Neuronal stem cell (in vitro differentiated cells): ENCODE results near the gene SENP2.
"Not testable (repeated sequence)": the region's sequence is repeated elsewhere in the genome, so short reads cannot be mapped to it uniquely, and the experiment has no call there.

Source experiments
- DNase-seq: peaks from one replicate; pipeline ENCODE4 v3.0.0-alpha.2; 2013; ENCODE audit warnings: low spot score
- H2AFZ ChIP-seq: one replicate; pipeline ENCODE4 v1.6.1; 2013; ENCODE audit warnings: mild to moderate bottlenecking, low read length, inconsistent platforms
- H2AK5ac ChIP-seq: 2 replicates; pipeline ENCODE4 v1.6.1; 2013; ENCODE audit warnings: low read depth, mild to moderate bottlenecking, inconsistent platforms, low read length, moderate library complexity, mixed read lengths
- H2BK120ac ChIP-seq: 2 replicates; pipeline ENCODE4 v1.6.1; 2013; ENCODE audit warnings: low read depth, mild to moderate bottlenecking, inconsistent platforms, low read length, moderate library complexity, mixed read lengths
- H2BK12ac ChIP-seq: one replicate; pipeline ENCODE4 v1.6.1; 2013; ENCODE audit warnings: low read length, inconsistent platforms
- H2BK15ac ChIP-seq: 2 replicates; pipeline ENCODE4 v1.6.1; 2013; ENCODE audit warnings: mild to moderate bottlenecking, low read length, inconsistent platforms, mixed read lengths
- H2BK5ac ChIP-seq: one replicate; pipeline ENCODE4 v1.6.1; 2013; ENCODE audit warnings: inconsistent platforms, mild to moderate bottlenecking, low read length, moderate library complexity
- H3K14ac ChIP-seq: one replicate; pipeline ENCODE4 v1.6.1; 2013; ENCODE audit warnings: low read length, inconsistent platforms
- H3K18ac ChIP-seq: 2 replicates; pipeline ENCODE4 v1.6.1; 2013; ENCODE audit warnings: low read length, inconsistent platforms
- H3K23ac ChIP-seq: 2 replicates; pipeline ENCODE4 v1.6.1; 2013; ENCODE audit warnings: low read depth, mild to moderate bottlenecking, mixed read lengths, low read length, inconsistent platforms; ENCODE audit not compliant: poor library complexity
- H3K27ac ChIP-seq: replicated peaks from 3 replicates; pipeline ENCODE4 v1.5.1; 2013; ENCODE audit warnings: low read length, inconsistent platforms
- H3K27me3 ChIP-seq, 3 experiments: 2 replicates each; pipeline ENCODE4 v1.6.1; 2013; ENCODE audit warnings: low read length in 3 of 3, mild to moderate bottlenecking in 2 of 3, inconsistent platforms in 1 of 3, low read depth in 1 of 3, mixed read lengths in 1 of 3, moderate library complexity in 1 of 3; ENCODE audit not compliant: control insufficient read depth in 3 of 3, insufficient read depth in 3 of 3
- H3K36me3 ChIP-seq, 2 donors: replicated peaks in 1 of 2; 2 replicates each; pipeline ENCODE4 v1.6.1; 2013; ENCODE audit warnings: low read length in 2 of 2; ENCODE audit not compliant: control insufficient read depth in 2 of 2, insufficient read depth in 2 of 2
- H3K4ac ChIP-seq: 2 replicates; pipeline ENCODE4 v1.6.1; 2013; ENCODE audit warnings: inconsistent platforms, mild to moderate bottlenecking, low read length, moderate library complexity
- H3K4me1 ChIP-seq, 2 donors: 1 replicate in 1 of 2; 2 replicates in 1 of 2; pipeline ENCODE4 v1.6.1; 2013; ENCODE audit warnings: low read length in 2 of 2, low read depth in 1 of 2; ENCODE audit not compliant: control insufficient read depth in 2 of 2, insufficient read depth in 1 of 2
- H3K4me2 ChIP-seq: one replicate; pipeline ENCODE4 v1.6.1; 2013; ENCODE audit warnings: mild to moderate bottlenecking, low read length, inconsistent platforms; ENCODE audit not compliant: insufficient read depth, poor library complexity, severe bottlenecking
- H3K4me3 ChIP-seq, 2 donors: 2 replicates each; pipeline ENCODE4 v1.5.1; 2013; ENCODE audit warnings: low read length in 2 of 2, mild to moderate bottlenecking in 2 of 2, inconsistent platforms in 1 of 2, moderate library complexity in 1 of 2
- H3K79me1 ChIP-seq: one replicate; pipeline ENCODE4 v1.6.1; 2013; ENCODE audit warnings: low read depth, mild to moderate bottlenecking, inconsistent platforms, low read length, moderate library complexity
- H3K9ac ChIP-seq: one replicate; pipeline ENCODE4 v1.6.1; 2013; ENCODE audit warnings: mild to moderate bottlenecking, low read depth, low read length, inconsistent platforms; ENCODE audit not compliant: poor library complexity
- H3K9me3 ChIP-seq, 2 donors: replicated peaks in 1 of 2; 2 replicates each; pipeline versions ENCODE3 to v1.6.1; 2013; ENCODE audit warnings: low read length in 2 of 2, mild to moderate bottlenecking in 2 of 2, inconsistent platforms in 1 of 2, low read depth in 1 of 2, mixed read lengths in 1 of 2, moderate library complexity in 1 of 2; ENCODE audit not compliant: control insufficient read depth in 2 of 2, insufficient read depth in 1 of 2
- H4K8ac ChIP-seq: one replicate; pipeline ENCODE4 v1.6.1; 2013; ENCODE audit warnings: low read depth, mild to moderate bottlenecking, inconsistent platforms, low read length, moderate library complexity
- H4K91ac ChIP-seq: one replicate; pipeline ENCODE4 v1.6.1; 2013; ENCODE audit warnings: low read length, low read depth, mild to moderate bottlenecking, inconsistent platforms; ENCODE audit not compliant: poor library complexity
- WGBS, 2 donors: extraction: QIAGEN DNeasy Blood & Tissue Kit; methylation state at CpG; one replicate each; pipeline ENCODE4 v1.1.7; 2013; ENCODE audit warnings: missing lambda C conversion rate in 2 of 2, mixed read lengths in 1 of 2; ENCODE audit not compliant: insufficient read length in 2 of 2, insufficient replicate concordance in 1 of 2; ENCODE audit errors: extremely low coverage in 2 of 2; 5-methylcytosine and 5-hydroxymethylcytosine counted together

SENP2 gene

DNA sequence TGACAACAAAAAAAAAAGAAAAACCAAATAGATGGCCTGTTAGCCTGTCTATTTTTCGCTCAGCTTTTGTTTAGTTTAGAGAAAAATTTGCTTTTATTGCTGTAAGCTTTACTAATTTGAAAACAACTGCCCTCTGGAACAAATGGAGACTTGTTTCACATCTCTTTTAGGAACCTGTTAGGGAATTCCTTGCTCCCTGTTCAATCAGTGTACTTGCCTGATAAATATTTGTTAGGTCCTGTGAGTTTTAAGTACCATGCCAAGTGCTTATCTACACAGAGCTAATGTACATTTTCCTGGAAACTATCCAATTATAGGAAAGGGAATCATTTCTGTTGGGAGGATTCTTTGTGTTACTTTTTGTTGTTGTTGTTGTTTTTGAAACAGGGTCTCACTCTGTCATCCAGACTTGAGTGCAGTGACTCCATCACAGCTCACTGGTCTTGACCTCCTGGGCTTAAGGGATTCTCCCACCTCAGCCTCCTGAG lies 30.2 kb upstream of the SENP2 start:
- Histone ChIP-seq H3K4ac (no peak overlapping the region), H3K14ac (no peak overlapping the region), H3K36me3 (no peaks in the 10 kb centered on the region), H2BK5ac (no peak overlapping the region), H2BK120ac (no peak overlapping the region), H3K18ac (no peak overlapping the region), H3K9me3 (no peaks in the 10 kb centered on the region), H3K4me1 (peaks cover 0 to 1% of the 10 kb centered on the region in 2 donors), H2AFZ (no peak overlapping the region), H3K9ac (no peak overlapping the region), H3K23ac (no peak overlapping the region), H2BK15ac (no peak overlapping the region), H4K91ac (no peak overlapping the region), H4K8ac (no peak overlapping the region), H3K4me2 (no peak overlapping the region), H2BK12ac (no peak overlapping the region), H3K27ac (no peak overlapping the region), H2AK5ac (no peak overlapping the region), H3K79me1 (no peaks in the 10 kb centered on the region), H3K4me3 (no peak overlapping the region), H3K27me3 (peaks cover 0 to 15% (median 0%) of the 10 kb centered on the region in 3 experiments)
- WGBS, 2 donors: no CpG with 5 or more reads among the region's 1 CpG
- no peak for DNase-seq

DNA sequence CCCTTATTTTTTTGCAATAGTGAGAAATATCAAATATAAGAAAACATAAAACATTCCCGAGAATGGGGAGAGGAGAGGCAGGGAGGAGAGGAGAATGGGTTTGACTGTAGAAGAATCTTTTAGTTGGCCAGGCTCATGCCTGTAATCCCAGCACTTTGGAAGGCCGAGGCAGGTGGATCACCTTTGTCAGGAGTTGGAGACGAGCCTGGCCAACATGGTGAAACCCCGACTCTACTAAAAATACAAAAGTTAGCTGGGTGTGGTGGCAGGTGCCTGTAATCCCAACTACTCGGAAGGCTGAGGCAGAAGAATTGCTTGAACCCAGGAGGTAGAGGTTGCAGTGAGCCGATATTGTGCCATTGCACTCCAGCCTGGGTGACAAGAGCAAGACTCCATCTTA lies 29.5 kb upstream of the SENP2 start:
- not testable (repeated sequence) for H2BK5ac ChIP-seq, DNase-seq, H2BK15ac ChIP-seq, H3K4ac ChIP-seq, H3K23ac ChIP-seq, H3K4me3 ChIP-seq, H4K8ac ChIP-seq, H3K36me3 ChIP-seq, H4K91ac ChIP-seq, H3K4me1 ChIP-seq, H3K14ac ChIP-seq, H2BK12ac ChIP-seq, H2AK5ac ChIP-seq, H3K9ac ChIP-seq, H3K79me1 ChIP-seq, H2BK120ac ChIP-seq, H3K4me2 ChIP-seq, H3K27ac ChIP-seq, H3K18ac ChIP-seq, H3K9me3 ChIP-seq, H2AFZ ChIP-seq
- H3K27me3 ChIP-seq: peaks cover 0 to 23% (median 0%) of the 10 kb centered on the region in 3 experiments
- WGBS, 2 donors: no CpG with 5 or more reads among the region's 6 CpGs

DNA sequence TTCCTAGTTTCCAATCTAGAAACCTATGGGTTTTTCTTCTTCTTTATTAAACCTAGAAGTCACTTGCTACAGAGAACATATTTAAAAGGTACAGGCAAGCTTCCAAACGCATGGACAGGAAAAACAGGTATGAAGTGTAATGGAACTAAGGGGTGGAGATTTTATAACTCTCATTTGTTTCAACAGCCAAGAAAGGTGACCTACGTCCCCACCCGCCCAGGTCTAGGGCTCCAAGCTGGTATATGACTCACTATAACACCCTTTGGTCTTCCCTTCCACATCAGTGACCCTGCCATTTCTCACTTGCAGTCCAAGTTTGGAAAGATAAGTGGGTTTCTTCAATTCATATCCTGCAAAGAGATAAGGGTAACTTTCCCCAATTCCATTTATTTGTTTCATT lies 27.7 kb upstream of the SENP2 start:
- Histone ChIP-seq H2BK120ac (no peak overlapping the region), H3K9ac (no peak overlapping the region), H3K27ac (no peak overlapping the region), H3K18ac (no peak overlapping the region), H4K8ac (no peak overlapping the region), H3K4ac (no peak overlapping the region), H2BK5ac (no peak overlapping the region), H2BK12ac (no peak overlapping the region), H2BK15ac (no peak overlapping the region), H4K91ac (no peak overlapping the region), H3K9me3 (no peaks in the 10 kb centered on the region), H3K4me2 (no peak overlapping the region), H3K4me1 (peaks cover 0 to 2% of the 10 kb centered on the region in 2 donors), H3K27me3 (peaks cover 0 to 30% (median 0%) of the 10 kb centered on the region in 3 experiments), H3K14ac (no peak overlapping the region), H3K79me1 (no peaks in the 10 kb centered on the region), H3K23ac (no peak overlapping the region), H2AK5ac (no peak overlapping the region), H2AFZ (no peak overlapping the region), H3K4me3 (no peak overlapping the region), H3K36me3 (no peaks in the 10 kb centered on the region)
- no peak for DNase-seq
- WGBS, 2 donors: no CpG with 5 or more reads among the region's 3 CpGs

DNA sequence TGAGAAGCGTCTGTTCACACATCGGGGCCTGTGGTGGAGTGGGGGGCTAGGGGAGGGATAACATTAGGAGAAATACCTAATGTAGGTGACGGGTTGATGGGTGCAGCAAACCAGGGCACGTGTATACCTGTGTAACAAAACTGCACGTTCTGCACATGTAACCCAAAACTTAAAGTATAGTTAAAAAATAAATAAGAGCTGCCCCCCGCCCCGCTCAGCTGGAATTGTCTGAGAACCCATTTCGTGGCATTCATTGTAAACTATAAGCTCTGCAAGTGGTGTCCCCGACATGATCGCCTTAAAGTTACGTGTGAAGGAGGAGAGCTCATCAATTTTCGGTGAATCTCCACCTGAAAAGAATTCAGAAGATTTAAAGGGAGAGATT lies 26.4 kb upstream of the SENP2 start:
- no peak overlapping the region for H2AK5ac ChIP-seq
- no peak overlapping the region for H3K27ac ChIP-seq
- no peak overlapping the region for H4K91ac ChIP-seq
- H2AFZ ChIP-seq: no peak overlapping the region
- H3K9ac ChIP-seq: no peak overlapping the region
- no peak for DNase-seq
- H2BK15ac ChIP-seq: no peak overlapping the region
- H3K4me3 ChIP-seq: no peak overlapping the region
- no peak overlapping the region for H2BK5ac ChIP-seq
- no peaks in the 10 kb centered on the region for H3K9me3 ChIP-seq
- no peak overlapping the region for H3K18ac ChIP-seq
- H2BK12ac ChIP-seq: no peak overlapping the region
- no peaks in the 10 kb centered on the region for H3K36me3 ChIP-seq
- H3K27me3 ChIP-seq: peaks cover 0 to 30% (median 0%) of the 10 kb centered on the region in 3 experiments
- WGBS, 2 donors: no CpG with 5 or more reads among the region's 12 CpGs
- no peak overlapping the region for H3K4ac ChIP-seq
- no peak overlapping the region for H4K8ac ChIP-seq
- no peak overlapping the region for H3K4me2 ChIP-seq
- no peaks in the 10 kb centered on the region for H3K79me1 ChIP-seq
- no peak overlapping the region for H2BK120ac ChIP-seq
- no peak overlapping the region for H3K14ac ChIP-seq
- H3K4me1 ChIP-seq: peaks cover 0 to 2% of the 10 kb centered on the region in 2 donors
- H3K23ac ChIP-seq: no peak overlapping the region
